ENCODE data around the gene NDUFB11.

Gene NDUFB11

GRCh38 chrX:47182106-47182700 lies 37.7 kb upstream of the NDUFB11 start:
- H3K36me3 ChIP-seq (ENCODE audit: control insufficient read depth, insufficient read depth, low read length), result peaks cover 10% of the 10 kb centered on the region
- H3K4me3 ChIP-seq (ENCODE audit: low read length), result no peak overlapping the region
- H3K27me3 ChIP-seq (ENCODE audit: control insufficient read depth, insufficient read depth, low read length), result no peaks in the 10 kb centered on the region
- no peaks in the 10 kb centered on the region for H3K4me1 ChIP-seq (ENCODE audit: control insufficient read depth, insufficient read depth, low read length)
- no peaks in the 10 kb centered on the region for H3K9me3 ChIP-seq (ENCODE audit: control insufficient read depth, low read length)
- no peak overlapping the region for H3K9ac ChIP-seq (ENCODE audit: low read length)

- Histone ChIP-seq H3K4me1 (ENCODE audit: control insufficient read depth, insufficient read depth, low read length) (no peaks in the 10 kb centered on the region), H3K36me3 (ENCODE audit: control insufficient read depth, insufficient read depth, low read length) (peaks cover 10% of the 10 kb centered on the region), H3K9me3 (ENCODE audit: control insufficient read depth, low read length) (no peaks in the 10 kb centered on the region), H3K9ac (ENCODE audit: low read length) (no peak overlapping the region), H3K27me3 (ENCODE audit: control insufficient read depth, insufficient read depth, low read length) (no peaks in the 10 kb centered on the region), H3K4me3 (ENCODE audit: low read length) (no peak overlapping the region)
These were observed 36.8 kb upstream of the NDUFB11 start for GRCh38 chrX:47181301-47181700.

- no peaks in the 10 kb centered on the region for H3K27me3 ChIP-seq (ENCODE audit: control insufficient read depth, insufficient read depth, low read length)
- H3K9ac ChIP-seq (ENCODE audit: low read length), result no peak overlapping the region
- no peaks in the 10 kb centered on the region for H3K4me1 ChIP-seq (ENCODE audit: control insufficient read depth, insufficient read depth, low read length)
- peaks cover 10% of the 10 kb centered on the region for H3K36me3 ChIP-seq (ENCODE audit: control insufficient read depth, insufficient read depth, low read length)
- no peak overlapping the region for H3K4me3 ChIP-seq (ENCODE audit: low read length)
- no peaks in the 10 kb centered on the region for H3K9me3 ChIP-seq (ENCODE audit: control insufficient read depth, low read length)
These were observed 35.8 kb upstream of the NDUFB11 start for GRCh38 chrX:47180346-47180745.

- Histone ChIP-seq H3K27me3 (ENCODE audit: control insufficient read depth, insufficient read depth, low read length) (no peaks in the 10 kb centered on the region), H3K36me3 (ENCODE audit: control insufficient read depth, insufficient read depth, low read length) (peaks cover 10% of the 10 kb centered on the region), H3K4me3 (ENCODE audit: low read length) (no peak overlapping the region), H3K4me1 (ENCODE audit: control insufficient read depth, insufficient read depth, low read length) (no peaks in the 10 kb centered on the region), H3K9ac (ENCODE audit: low read length) (no peak overlapping the region), H3K9me3 (ENCODE audit: control insufficient read depth, low read length) (no peaks in the 10 kb centered on the region)
These were observed 35.4 kb upstream of the NDUFB11 start for GRCh38 chrX:47179928-47180255.

GRCh38 chrX:47179221-47179927 lies 34.9 kb upstream of the NDUFB11 start:
- Histone ChIP-seq H3K27me3 (ENCODE audit: control insufficient read depth, insufficient read depth, low read length) (no peaks in the 10 kb centered on the region), H3K9me3 (ENCODE audit: control insufficient read depth, low read length) (no peaks in the 10 kb centered on the region), H3K4me1 (ENCODE audit: control insufficient read depth, insufficient read depth, low read length) (no peaks in the 10 kb centered on the region), H3K4me3 (ENCODE audit: low read length) (no peak overlapping the region), H3K9ac (ENCODE audit: low read length) (no peak overlapping the region), H3K36me3 (ENCODE audit: control insufficient read depth, insufficient read depth, low read length) (peaks cover 10% of the 10 kb centered on the region)

GRCh38 chrX:47178337-47178736 lies 33.8 kb upstream of the NDUFB11 start:
- no peaks in the 10 kb centered on the region for H3K4me1 ChIP-seq (ENCODE audit: control insufficient read depth, insufficient read depth, low read length)
- no peaks in the 10 kb centered on the region for H3K27me3 ChIP-seq (ENCODE audit: control insufficient read depth, insufficient read depth, low read length)
- H3K4me3 ChIP-seq (ENCODE audit: low read length), result no peak overlapping the region
- no peaks in the 10 kb centered on the region for H3K9me3 ChIP-seq (ENCODE audit: control insufficient read depth, low read length)
- H3K36me3 ChIP-seq (ENCODE audit: control insufficient read depth, insufficient read depth, low read length), result peaks cover 10% of the 10 kb centered on the region
- H3K9ac ChIP-seq (ENCODE audit: low read length), result no peak overlapping the region

- H3K36me3 ChIP-seq (ENCODE audit: control insufficient read depth, insufficient read depth, low read length), result peaks cover 9% of the 10 kb centered on the region
These were observed 32.6 kb upstream of the NDUFB11 start for GRCh38 chrX:47177079-47177478.

GRCh38 chrX:47176101-47176740 lies 31.7 kb upstream of the NDUFB11 start:
- H3K4me3 ChIP-seq (ENCODE audit: low read length), result no peak overlapping the region
- no peaks in the 10 kb centered on the region for H3K27me3 ChIP-seq (ENCODE audit: control insufficient read depth, insufficient read depth, low read length)
- H3K9ac ChIP-seq (ENCODE audit: low read length), result no peak overlapping the region
- H3K36me3 ChIP-seq (ENCODE audit: control insufficient read depth, insufficient read depth, low read length), result peaks cover under 1% of the 10 kb centered on the region
- H3K9me3 ChIP-seq (ENCODE audit: control insufficient read depth, low read length), result no peaks in the 10 kb centered on the region
- H3K4me1 ChIP-seq (ENCODE audit: control insufficient read depth, insufficient read depth, low read length), result no peaks in the 10 kb centered on the region

More at GRCh38 chrX:47177079-47177478, 32.6 kb upstream of the NDUFB11 start:
- Histone ChIP-seq H3K4me3 (ENCODE audit: low read length) (no peak overlapping the region), H3K27me3 (ENCODE audit: control insufficient read depth, insufficient read depth, low read length) (no peaks in the 10 kb centered on the region), H3K9me3 (ENCODE audit: control insufficient read depth, low read length) (no peaks in the 10 kb centered on the region), H3K9ac (ENCODE audit: low read length) (no peak overlapping the region), H3K4me1 (ENCODE audit: control insufficient read depth, insufficient read depth, low read length) (no peaks in the 10 kb centered on the region)

- Histone ChIP-seq H3K36me3 (ENCODE audit: control insufficient read depth, insufficient read depth, low read length) (no peaks in the 10 kb centered on the region), H3K27me3 (ENCODE audit: control insufficient read depth, insufficient read depth, low read length) (no peaks in the 10 kb centered on the region), H3K4me3 (ENCODE audit: low read length) (no peak overlapping the region), H3K4me1 (ENCODE audit: control insufficient read depth, insufficient read depth, low read length) (no peaks in the 10 kb centered on the region), H3K9ac (ENCODE audit: low read length) (no peak overlapping the region), H3K9me3 (ENCODE audit: control insufficient read depth, low read length) (no peaks in the 10 kb centered on the region)
These were observed 31.1 kb upstream of the NDUFB11 start for GRCh38 chrX:47175588-47175980.

- no peaks in the 10 kb centered on the region for H3K27me3 ChIP-seq (ENCODE audit: control insufficient read depth, insufficient read depth, low read length)
- no peak overlapping the region for H3K4me3 ChIP-seq (ENCODE audit: low read length)
- H3K36me3 ChIP-seq (ENCODE audit: control insufficient read depth, insufficient read depth, low read length), result no peaks in the 10 kb centered on the region
These were observed 30.5 kb upstream of the NDUFB11 start for GRCh38 chrX:47174846-47175587.

GRCh38 chrX:47174376-47174775 lies 29.9 kb upstream of the NDUFB11 start:
- Histone ChIP-seq H3K36me3 (ENCODE audit: control insufficient read depth, insufficient read depth, low read length) (no peaks in the 10 kb centered on the region), H3K9me3 (ENCODE audit: control insufficient read depth, low read length) (no peaks in the 10 kb centered on the region), H3K27me3 (ENCODE audit: control insufficient read depth, insufficient read depth, low read length) (no peaks in the 10 kb centered on the region), H3K4me3 (ENCODE audit: low read length) (no peak overlapping the region), H3K4me1 (ENCODE audit: control insufficient read depth, insufficient read depth, low read length) (no peaks in the 10 kb centered on the region), H3K9ac (ENCODE audit: low read length) (no peak overlapping the region)

More at GRCh38 chrX:47174846-47175587, 30.5 kb upstream of the NDUFB11 start:
- no peaks in the 10 kb centered on the region for H3K4me1 ChIP-seq (ENCODE audit: control insufficient read depth, insufficient read depth, low read length)
- no peaks in the 10 kb centered on the region for H3K9me3 ChIP-seq (ENCODE audit: control insufficient read depth, low read length)
- no peak overlapping the region for H3K9ac ChIP-seq (ENCODE audit: low read length)

Data from mucosa of stomach (tissue), 1 donor.